Measurements from ENCODE around the gene NPHP4. TPM values are rescaled to one million over a fixed set of nuclear protein-coding genes. Genes with fewer than 3 reads are reported as not detected.
A peak's percentile ranks its signal among the peaks of the same experiment; 100 is the strongest.

The NPHP4 gene
- total RNA-seq, 4 donors from 2014 or later = 6.7 to 19.9 (median 10.5) TPM

DNA sequence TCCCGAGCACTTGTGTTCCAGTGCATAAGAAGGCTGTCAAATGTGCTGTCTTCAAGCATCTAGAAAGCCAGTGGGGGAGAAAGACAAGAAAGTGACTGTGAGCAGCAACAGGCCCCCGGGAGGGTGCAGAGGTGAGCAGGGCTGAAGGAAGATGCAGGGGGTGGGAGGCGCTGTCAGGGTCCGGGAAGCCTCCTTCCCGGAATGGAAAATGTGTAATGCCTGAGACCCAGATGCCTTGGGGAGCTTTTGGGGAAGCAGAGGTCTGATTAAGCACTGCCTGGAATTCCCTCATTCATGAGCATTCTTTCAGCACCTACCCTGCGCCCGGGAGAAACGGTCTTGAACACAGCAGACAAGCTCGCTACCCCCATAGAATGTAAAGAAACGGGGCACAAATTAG lies 1.3 kb downstream of the NPHP4 start:
- H3K27me3 ChIP-seq = peaks cover 13% of the 10 kb centered on the region
- intact Hi-C loops (cut with DNase I; ENCODE audit: low total_unique reads) = no loop called here
- no peaks in the 10 kb centered on the region for H3K36me3 ChIP-seq
- TF ChIP-seq POLR2AphosphoS5 (IDR thresholded peaks at IDR 0.05) = no peak
- TF ChIP-seq POLR2A (IDR thresholded peaks at IDR 0.05) = no peak
- TF ChIP-seq EP300 (IDR thresholded peaks at IDR 0.05; ENCODE audit: low read depth) = no peak
- TF ChIP-seq, protein P1, sequence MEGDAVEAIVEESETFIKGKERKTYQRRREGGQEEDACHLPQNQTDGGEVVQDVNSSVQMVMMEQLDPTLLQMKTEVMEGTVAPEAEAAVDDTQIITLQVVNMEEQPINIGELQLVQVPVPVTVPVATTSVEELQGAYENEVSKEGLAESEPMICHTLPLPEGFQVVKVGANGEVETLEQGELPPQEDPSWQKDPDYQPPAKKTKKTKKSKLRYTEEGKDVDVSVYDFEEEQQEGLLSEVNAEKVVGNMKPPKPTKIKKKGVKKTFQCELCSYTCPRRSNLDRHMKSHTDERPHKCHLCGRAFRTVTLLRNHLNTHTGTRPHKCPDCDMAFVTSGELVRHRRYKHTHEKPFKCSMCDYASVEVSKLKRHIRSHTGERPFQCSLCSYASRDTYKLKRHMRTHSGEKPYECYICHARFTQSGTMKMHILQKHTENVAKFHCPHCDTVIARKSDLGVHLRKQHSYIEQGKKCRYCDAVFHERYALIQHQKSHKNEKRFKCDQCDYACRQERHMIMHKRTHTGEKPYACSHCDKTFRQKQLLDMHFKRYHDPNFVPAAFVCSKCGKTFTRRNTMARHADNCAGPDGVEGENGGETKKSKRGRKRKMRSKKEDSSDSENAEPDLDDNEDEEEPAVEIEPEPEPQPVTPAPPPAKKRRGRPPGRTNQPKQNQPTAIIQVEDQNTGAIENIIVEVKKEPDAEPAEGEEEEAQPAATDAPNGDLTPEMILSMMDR (IDR thresholded peaks at IDR 0.05) = no peak
- peak overlapping the region in 1 of 4 donors; percentile 92 for H3K27ac ChIP-seq
- no peak for DNase-seq
- WGBS, 2 donors (ENCODE audit: low coverage in 1 of 2) = 38 to 52% methylated on average over 3 to 10 of the region's 10 CpGs
- no peaks in the 10 kb centered on the region for H3K9me3 ChIP-seq
- peak overlapping the region in 3 of 4 donors; percentile 71 to 82 (median 74) for H3K4me3 ChIP-seq
- H3K4me1 ChIP-seq = peaks cover 11 to 20% (median 19%) of the 10 kb centered on the region in 4 donors
- in situ Hi-C loops (cut with MboI; ENCODE audit: low pct_ligation_motif_present in 1 of 4, low pct_unique_long_range_greater_than_20kb in 1 of 4, low sequenced_read_pairs in 3 of 4) = no loop called here

- in situ Hi-C loops (cut with MboI; ENCODE audit: low pct_ligation_motif_present in 1 of 4, low pct_unique_long_range_greater_than_20kb in 1 of 4, low sequenced_read_pairs in 3 of 4) (no loop called here), intact Hi-C loops (cut with DNase I; ENCODE audit: low total_unique reads) (no loop called here)
- H3K4me3 ChIP-seq = no peak overlapping the region
- H3K9me3 ChIP-seq = no peaks in the 10 kb centered on the region
- no peak overlapping the region for H3K27ac ChIP-seq
- H3K27me3 ChIP-seq = peaks cover 13% of the 10 kb centered on the region
- 99% methylated on average over 13 of the region's 18 CpGs; no CpG with 5 or more reads in 1 of the 2 donors for WGBS, 2 donors (ENCODE audit: low coverage in 1 of 2)
- no peaks in the 10 kb centered on the region for H3K36me3 ChIP-seq
- TF ChIP-seq POLR2AphosphoS5 (IDR thresholded peaks at IDR 0.05) (no peak), POLR2A (IDR thresholded peaks at IDR 0.05) (no peak), EP300 (IDR thresholded peaks at IDR 0.05; ENCODE audit: low read depth) (no peak)
- TF ChIP-seq, protein P1 (IDR thresholded peaks at IDR 0.05) = no peak
- no peak for DNase-seq
- peaks cover 11 to 20% (median 19%) of the 10 kb centered on the region in 4 donors for H3K4me1 ChIP-seq
Measured at GRCh38 chr1:5989731-5990271, 2.4 kb downstream of the NPHP4 start.

GRCh38 chr1:5989286-5989605 lies 3.0 kb downstream of the NPHP4 start:
- Histone ChIP-seq H3K9me3 (no peaks in the 10 kb centered on the region), H3K27ac (no peak overlapping the region), H3K4me3 (no peak overlapping the region), H3K27me3 (peaks cover 12% of the 10 kb centered on the region), H3K4me1 (peaks cover 11 to 20% (median 19%) of the 10 kb centered on the region in 4 donors), H3K36me3 (no peaks in the 10 kb centered on the region)
- DNase-seq = no peak
- intact Hi-C loops (cut with DNase I; ENCODE audit: low total_unique reads) (no loop called here), in situ Hi-C loops (cut with MboI; ENCODE audit: low pct_ligation_motif_present in 1 of 4, low pct_unique_long_range_greater_than_20kb in 1 of 4, low sequenced_read_pairs in 3 of 4) (no loop called here)
- TF ChIP-seq EP300 (IDR thresholded peaks at IDR 0.05; ENCODE audit: low read depth) (no peak), POLR2AphosphoS5 (IDR thresholded peaks at IDR 0.05) (no peak), POLR2A (IDR thresholded peaks at IDR 0.05) (no peak)
- TF ChIP-seq, protein P1 (IDR thresholded peaks at IDR 0.05) = no peak
- WGBS, 2 donors (ENCODE audit: low coverage in 1 of 2) = 90 to 96% methylated on average over 2 to 5 of the region's 5 CpGs

GRCh38 chr1:5988596-5989285 lies 3.5 kb downstream of the NPHP4 start:
- intact Hi-C loops (cut with DNase I; ENCODE audit: low total_unique reads) (no loop called here), in situ Hi-C loops (cut with MboI; ENCODE audit: low pct_ligation_motif_present in 1 of 4, low pct_unique_long_range_greater_than_20kb in 1 of 4, low sequenced_read_pairs in 3 of 4) (no loop called here)
- no peak for TF ChIP-seq EP300 (IDR thresholded peaks at IDR 0.05; ENCODE audit: low read depth)
- TF ChIP-seq, protein P1 (IDR thresholded peaks at IDR 0.05) = no peak
- TF ChIP-seq POLR2AphosphoS5 (IDR thresholded peaks at IDR 0.05) = no peak
- TF ChIP-seq POLR2A (IDR thresholded peaks at IDR 0.05) = no peak
- Histone ChIP-seq H3K9me3 (no peaks in the 10 kb centered on the region), H3K27ac (no peak overlapping the region), H3K4me3 (no peak overlapping the region), H3K27me3 (peaks cover 7% of the 10 kb centered on the region), H3K36me3 (no peaks in the 10 kb centered on the region), H3K4me1 (peaks cover 11 to 20% (median 19%) of the 10 kb centered on the region in 4 donors)
- 98% methylated on average over 13 of the region's 14 CpGs; no CpG with 5 or more reads in 1 of the 2 donors for WGBS, 2 donors (ENCODE audit: low coverage in 1 of 2)
- DNase-seq = no peak

Measured in transverse colon (tissue), 4 donors.